NCI-H2196 treated with DMSO at 0.1 percent for 48 hours (cell line): ENCODE measurements around the gene REPIN1.

Experiments
- DNase-seq: peaks from one replicate; lab custom pipeline; 2025; ENCODE audit not compliant: unreplicated experiment; lab: John Stamatoyannopoulos, UW

Gene REPIN1

DNA sequence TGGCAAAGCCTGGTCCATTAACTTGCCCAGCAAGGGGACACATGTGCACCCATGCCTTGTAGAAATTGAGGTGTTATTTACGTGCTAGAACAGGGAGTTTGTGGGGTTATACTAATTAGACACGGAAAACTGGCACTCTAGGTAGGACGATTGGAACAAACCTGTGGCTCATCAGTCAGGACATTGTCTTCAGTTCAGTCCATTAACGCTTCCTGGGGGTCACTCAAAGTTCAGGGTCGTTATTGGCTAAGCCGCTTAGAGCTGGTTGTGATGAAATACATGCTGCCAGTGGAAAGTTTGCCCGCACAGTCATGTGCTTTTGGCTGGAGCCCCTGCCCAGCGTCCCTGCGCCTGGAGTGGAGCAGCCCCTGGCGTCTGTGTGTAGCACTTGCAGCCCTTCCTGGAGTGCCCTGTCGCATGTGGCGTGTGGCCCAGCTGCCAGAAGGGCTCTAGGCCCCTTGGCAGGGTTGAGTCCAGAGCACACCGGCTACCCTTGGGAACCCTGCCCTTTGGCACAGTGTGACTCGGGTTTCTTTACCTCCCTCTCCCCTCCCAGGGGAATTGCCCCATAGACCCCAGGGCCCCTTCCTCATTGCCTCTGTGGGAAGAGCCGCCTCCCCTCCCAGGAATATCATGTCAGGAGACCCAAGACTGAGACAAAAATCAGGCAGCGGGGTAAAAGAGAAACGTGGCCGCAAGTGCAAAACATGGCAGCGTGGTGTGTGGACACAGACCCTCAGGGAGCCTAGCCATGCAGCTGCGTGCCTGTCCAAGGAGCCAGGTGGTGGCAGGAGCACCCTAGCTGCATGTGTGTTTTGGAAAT is 20.3 kb downstream of the REPIN1 start:
- no peak for DNase-seq

DNA sequence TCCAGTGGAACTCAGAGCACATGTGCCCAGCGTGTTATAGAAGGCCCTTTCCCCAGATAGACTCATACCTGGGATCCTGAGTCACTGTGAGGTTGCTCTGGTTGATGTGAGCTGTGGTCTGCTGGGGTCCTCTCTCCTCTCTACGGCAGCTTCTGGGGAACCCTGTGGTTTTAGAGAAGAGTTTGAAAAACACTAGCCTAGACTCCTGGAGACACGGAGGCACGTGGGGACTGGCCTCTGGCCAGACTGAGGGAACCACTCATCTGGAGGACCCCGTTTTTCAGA is 20.9 kb downstream of the REPIN1 start:
- no peak for DNase-seq

DNA sequence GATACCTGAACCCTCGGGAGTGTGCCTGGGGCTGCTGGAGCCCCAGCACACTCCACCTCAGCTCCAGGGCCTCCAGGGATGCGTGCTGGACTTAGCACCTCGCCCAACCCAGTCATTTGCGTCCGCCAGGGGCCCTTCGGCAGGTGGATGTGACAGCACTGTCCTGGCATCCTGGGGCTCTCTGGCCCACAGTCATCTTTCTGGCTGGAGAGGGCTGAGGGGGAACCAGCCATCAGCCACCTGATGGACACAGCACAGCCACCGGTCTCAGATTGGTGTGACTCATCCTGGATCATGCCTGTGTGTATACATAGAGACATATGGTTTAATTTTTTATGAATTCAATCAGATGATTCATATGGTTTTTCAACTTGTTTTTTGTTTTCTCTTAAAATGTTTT is 21.6 kb downstream of the REPIN1 start:
- DNase-seq = no peak

DNA sequence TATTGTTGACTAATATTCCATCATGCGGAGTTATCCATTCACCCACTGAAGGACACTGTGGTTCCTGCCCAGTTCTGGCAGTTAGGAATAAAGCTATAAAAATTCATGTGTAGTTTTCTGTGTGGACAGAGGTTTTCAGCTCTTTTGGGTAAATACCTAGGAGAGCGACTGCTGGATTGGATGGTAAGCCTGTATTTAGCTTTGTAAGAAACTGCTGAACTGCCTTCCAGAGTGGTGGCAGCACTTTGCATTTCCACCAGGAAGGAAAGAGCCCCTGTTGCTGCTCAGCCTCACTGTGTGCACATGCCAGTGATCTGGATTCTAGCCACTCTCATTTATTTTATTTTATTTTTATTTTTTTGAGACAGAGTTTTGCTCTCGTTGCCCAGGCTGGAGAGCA is 24.7 kb downstream of the REPIN1 start:
- DNase-seq = no peak

DNA sequence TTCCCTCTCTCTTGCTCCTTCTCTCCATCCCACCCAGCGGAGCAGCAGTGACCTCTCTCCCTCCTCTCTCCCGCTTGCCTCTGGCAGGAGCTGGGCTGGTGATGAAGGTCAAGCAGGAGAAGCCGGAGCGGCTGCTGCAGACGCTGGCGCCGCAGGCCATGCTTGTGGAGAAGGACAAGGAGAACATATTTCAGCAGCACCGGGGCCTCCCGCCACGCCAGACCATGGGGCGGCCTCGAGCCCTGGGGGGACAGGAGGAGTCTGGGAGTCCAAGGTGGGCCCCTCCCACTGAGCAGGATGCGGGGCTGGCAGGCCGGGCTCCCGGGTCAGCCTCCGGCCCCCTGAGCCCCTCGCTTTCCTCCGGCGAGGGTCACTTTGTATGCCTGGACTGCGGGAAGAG is 27.8 kb downstream of the REPIN1 start:
- no peak for DNase-seq

DNA sequence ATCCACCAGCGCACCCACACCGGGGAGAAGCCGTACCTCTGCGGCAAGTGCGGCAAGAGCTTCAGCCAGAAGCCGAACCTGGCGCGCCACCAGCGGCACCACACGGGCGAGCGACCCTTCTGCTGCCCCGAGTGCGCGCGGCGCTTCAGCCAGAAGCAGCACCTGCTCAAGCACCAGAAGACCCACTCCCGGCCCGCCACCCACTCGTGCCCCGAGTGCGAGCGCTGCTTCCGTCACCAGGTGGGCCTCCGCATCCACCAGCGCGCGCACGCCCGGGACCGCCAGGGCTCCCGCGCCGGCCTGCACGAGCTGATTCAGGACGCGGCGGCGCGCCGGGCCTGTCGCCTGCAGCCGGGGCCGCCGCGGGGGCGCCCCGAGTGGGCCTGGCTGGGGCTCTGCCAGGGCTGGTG is 28.2 kb downstream of the REPIN1 start:
- no peak for DNase-seq

DNA sequence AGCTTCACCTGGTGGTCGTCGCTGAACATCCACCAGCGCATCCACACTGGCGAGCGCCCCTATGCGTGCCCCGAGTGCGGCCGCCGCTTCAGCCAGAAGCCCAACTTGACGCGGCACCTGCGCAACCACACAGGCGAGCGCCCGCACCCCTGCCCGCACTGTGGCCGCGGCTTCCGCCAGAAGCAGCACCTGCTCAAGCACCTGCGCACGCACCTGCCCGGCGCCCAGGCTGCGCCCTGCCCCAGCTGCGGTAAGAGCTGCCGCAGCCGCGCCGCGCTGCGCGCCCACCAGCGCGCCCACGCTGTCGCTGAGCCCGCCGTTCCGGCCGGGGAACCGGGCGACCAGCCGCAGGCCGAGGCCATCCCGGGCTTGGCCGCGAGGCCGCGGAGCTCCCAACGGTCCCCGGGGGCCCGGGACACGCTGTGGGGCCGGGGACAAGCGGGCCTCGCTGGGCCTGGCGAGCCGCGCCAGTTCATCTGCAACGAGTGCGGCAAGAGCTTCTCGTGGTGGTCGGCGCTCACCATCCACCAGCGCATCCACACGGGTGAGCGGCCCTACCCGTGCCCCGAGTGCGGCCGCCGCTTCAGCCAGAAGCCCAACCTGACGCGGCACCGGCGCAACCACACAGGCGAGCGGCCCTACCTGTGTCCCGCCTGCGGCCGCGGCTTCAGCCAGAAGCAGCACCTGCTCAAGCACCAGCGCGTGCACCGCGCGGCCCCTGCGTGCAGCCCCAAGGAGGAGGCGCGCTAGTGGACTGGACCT is 28.9 kb downstream of the REPIN1 start:
- DNase-seq = no peak

DNA sequence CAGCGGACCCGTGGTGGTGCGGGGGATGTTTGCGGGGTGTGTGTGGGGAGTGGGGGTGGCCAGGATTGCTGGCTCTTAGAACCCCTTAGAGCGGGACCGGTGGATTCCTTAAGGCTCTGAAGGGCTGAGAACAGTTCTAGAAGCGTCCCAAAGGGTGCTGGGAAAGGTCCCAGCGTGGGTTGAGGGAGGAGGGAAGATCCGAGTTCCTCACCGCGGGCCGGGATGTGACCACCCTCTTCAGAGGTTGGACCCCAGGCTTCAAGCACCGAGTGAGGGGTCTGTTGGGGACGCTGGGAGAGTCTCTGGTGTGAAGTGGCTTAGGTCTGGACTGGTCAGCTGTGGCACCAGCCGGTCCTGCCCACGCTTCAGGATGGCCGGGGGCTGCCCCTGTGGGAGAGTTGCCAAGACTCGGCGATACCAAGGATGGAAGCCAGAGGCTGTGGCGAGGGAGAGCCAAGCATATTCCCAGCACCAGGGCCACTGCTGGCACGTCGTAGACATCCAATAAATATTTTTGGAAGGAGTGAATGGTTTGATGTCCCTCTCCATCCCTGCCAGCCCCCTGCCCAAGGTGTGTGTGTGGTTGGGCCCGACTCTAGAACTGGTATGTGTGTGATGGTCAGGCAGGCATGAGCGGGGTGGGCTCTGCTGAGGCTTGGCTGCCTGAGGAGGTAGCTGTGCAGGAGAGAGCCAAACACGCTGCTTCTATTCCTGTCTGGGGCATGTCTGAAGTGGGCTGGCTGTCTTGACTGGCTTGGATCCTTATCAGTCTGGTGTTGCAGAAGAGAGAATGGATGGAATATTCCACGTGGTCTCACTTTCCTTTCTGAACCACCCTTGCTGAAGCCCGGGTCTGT is 29.7 kb downstream of the REPIN1 start:
- DNase-seq = no peak

DNA sequence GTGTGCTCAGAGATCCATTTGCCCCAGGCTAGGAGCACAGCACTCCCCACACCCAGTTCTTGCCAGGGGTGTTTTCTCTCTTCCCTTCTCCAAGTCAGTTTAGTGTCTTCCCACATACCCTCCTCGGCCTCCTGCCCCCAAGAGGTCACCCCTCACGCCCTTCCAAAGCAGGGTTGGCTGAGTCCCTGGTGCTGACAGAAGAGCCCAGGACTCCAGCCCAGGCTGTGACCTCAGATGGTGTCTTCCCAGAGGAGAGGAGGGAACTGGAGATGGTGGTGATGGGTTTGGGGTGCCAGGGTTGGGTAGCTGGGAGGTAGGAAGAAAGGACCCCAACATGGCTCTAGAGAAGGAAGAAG is 30.3 kb downstream of the REPIN1 start:
- no peak for DNase-seq

DNA sequence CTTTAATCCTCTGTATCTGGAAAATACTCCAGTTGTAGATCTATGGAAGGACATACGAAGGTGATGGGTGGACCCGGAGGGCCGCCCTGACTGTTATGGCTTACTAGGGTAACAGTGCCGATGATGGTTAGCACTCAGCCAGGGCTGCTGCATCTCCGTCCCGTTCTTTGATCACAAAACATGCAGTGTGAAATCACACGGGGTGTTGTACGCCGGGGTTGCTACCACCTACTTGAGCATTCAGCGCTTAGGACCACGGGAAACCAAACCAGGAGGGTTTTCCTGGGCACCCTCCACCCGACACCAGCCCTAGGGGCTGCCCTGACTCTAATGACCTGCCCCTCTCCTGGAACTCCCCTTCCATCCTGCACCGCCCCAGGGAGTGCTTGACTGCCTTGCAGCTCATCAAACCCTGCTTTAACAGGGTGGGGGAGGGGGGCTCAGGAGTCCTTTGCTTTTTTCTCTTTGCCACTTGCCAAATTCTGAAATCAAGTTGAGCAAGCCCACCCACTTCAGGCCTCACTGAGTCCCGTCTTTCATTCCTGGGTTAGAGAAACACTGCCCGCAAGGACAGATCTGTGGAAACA is 30.9 kb downstream of the REPIN1 start:
- DNase-seq = no peak

DNA sequence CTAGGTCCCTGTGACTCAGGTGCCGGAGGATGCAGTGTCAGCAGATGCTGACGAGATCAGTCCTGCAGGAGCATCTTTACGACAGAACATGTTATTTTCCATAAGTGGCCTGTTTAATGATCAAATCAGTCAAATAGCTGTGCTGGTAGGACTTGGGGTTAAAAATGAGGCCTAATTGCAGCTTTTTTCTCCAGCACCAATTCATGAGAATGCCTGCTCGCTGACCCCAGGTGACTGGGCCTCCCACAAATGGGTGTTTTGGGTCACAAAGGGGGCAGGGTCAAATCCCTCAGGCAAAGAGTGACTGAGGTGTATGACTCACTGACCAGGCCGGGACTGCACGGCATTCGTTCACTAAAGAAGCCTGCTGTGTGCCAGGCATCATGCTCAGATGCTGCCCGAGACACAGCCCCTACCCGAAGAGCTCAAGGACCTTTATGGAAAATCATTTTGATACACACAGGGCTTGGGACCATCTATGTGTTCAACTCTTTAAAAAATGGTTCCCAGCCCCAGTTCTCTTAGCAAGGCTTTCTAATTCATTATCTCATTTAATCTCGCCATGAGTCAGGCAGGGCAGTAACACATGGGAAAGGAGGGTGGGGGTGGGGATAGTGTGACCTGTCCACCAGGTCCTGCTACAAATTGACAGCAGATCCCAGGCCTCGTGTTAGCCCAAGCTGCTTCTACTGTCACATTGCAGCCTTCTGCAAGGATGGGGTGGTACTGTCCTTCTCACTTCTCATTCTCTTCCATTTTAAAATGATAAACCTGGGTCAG is 31.6 kb downstream of the REPIN1 start:
- DNase-seq = no peak

DNA sequence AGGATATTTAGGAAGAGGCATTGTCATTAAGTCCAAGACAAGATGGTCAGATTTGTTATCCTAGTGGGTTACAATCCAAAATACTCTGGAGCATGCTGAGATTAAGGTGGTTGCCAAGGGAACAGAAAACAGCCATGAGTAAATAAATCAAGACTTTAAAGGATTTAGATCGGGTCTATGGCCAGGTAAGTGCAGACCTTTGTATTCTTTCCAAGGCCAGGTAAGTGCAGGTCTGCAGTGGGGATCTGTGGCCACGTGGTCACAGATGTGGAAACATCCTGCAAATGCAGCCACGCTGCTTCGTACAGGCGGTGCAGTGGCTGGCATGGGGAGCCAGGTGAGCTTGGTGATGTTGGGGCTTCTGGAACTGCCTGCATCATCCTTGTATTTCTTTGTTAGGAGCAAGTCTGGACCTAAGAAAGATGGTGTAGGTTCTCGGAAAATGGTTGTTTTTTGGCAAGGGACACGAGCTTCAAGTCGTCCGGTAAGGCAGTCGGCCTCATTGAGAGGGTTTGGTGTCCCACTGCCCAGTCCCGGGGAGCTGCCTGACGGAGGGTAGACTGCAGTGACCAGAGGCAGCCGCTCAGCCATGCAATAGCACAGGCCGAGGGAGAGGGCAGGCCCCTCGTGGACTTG is 32.3 kb downstream of the REPIN1 start:
- DNase-seq = no peak

DNA sequence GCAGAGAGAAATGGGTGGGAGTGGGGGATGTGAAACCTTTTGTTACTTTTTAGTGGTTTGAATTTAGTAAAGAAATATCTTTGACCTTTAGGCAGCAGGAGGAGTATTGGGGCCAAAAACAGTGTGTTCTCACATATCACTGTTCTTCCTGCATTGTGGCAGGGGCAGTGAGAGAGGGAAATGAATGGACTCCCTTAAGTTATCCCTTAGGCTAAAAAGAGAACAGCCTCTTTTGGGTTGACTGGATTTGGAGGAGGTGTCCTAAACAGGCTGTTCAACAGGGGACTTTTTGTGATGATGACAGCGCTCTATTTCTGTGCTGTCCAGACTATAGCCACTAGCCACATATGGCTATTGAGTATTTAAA is 32.8 kb downstream of the REPIN1 start:
- DNase-seq = no peak

DNA sequence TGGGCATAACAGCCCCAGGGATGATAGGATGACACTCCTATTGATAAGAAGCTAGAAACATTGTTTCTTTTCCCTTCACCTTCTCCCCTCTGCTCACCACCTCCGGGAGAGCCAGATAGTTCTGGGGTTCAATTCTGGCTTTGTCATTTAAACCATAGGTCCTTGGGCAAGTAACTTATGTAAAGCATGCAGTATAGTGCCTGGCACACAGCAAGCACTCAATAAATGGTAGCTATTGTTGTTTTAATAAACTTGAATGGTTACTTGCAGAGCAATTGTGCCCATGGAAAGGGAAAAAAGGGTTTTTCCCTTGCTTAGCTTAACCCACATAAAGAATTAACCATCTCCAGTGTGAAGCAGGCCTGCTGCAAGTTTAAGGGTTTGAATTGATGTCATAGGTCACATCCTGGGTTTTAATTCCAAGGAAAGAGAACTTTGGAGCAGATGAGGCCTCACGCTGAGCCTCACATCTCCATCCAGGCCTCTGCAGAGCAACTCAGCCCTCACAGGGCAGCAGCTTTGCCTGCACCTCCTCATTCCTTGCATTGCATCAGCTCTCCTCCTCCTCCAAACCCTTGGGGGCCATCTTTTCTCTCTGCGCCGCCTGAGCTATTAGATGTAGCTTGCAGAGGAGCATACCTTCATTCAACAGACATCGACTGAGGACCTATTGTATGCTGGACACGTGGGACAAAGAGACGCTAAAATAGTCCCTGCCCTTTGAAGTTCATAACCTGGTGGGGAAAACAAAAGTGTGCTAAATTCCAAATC is 33.4 kb downstream of the REPIN1 start:
- no peak for DNase-seq

DNA sequence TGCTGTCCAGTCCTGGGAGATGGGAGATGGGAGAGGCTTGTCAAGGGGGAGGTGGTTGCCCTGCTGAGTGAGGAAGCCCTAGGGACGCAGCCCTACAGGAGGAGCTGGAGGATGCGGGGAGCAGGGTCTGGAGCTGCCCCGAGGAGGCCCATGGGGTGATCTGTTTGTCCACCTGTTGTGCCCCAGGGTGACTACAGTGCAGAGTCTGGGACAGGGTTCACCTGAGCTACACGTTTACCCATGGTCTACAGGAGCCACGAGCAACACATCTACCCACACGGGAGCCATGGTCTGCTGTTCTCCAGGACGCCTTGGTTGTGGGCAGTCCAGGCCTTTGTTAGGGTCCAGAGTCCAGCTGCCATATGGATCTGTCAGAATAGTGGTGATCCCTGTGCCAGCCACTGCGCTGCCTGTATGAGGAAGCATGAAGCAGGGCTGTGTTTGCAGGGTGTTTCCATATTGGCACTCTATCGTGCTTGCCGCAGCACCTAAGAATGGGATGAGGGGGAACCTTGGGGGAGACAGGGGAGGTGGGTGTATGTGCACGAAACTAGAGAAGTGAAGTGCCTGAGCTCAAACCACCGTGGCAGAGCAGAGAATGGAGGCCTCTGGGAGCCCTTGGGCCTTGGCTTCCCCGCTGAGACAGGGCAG is 34.2 kb downstream of the REPIN1 start:
- no peak for DNase-seq

DNA sequence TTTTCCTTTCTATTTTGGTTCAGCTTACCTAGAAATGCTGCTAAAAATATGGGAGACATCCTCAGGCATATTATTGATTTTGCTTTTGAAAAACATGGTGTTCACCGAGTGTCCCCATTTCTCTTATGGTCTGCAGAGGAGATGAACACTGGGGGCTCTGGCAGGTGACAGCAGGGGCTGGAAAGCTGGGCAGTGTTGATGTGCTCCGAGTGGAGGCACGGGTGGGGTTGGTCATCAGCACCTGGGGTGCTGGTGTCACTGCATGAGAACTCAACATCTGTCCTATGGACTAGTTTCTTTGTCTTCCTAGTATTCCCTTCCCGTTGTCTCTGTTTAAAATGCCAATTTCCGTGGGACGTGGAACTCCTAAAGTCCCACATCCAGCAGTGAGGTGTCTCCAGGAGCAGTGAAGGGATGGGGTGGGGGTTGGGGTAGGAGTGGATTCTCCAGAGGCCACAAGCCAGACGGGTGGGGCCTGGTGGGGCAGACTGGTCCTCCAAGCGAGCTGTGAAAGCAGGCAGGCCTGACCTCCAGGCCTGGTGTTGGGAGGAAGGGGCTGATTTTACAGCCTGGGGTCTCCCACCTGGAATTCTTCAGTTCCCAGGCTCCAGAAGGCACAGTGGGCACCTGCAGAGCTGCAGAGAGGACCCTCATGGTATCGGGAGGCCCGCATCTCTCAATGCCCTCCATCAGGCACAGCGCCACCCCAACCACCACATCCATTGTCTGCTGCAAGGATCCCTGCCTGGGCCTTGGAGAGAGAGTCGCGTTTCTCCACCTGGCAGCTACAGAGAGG is 35.0 kb downstream of the REPIN1 start:
- no peak for DNase-seq

DNA sequence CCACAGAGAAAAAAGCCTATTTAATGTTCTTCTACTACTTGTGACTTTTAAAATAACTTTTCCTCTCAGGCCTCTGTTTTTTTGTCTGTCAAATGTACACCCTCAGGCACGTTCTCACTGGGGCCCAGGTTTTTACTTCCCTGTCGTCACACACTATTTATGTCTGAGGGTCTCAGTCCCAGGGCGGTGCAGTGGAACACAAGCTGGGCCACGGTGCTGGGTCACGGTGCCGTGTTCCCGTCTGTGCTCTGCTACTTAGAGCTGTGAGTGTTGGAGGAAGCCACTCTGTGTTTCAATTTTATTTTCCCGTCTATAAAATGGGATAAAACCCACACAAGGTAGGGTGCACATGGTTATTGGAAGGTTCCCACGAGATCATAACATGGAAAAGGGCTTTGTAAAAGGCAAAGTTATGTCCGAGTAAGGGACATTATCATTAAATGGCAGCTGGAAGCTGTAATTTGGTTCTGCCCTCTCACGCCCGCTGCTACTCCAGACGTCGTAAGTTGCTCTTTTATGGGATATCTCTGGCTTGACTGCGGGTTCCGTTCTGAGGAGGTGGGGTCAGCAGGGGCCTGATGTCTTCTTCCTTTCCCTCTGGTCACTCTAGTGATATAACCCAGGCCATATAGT is 35.7 kb downstream of the REPIN1 start:
- DNase-seq = no peak
